H9 (cell line): ENCODE results near the gene AURKB. TPM values are rescaled to one million over a fixed set of nuclear protein-coding genes. Genes with fewer than 3 reads are reported as not detected.

ENCODE experiments used
- DNase-seq: peaks from one replicate; pipeline ENCODE4 v3.0.0-alpha.2; 2017
- H2AFZ ChIP-seq: one replicate; pipeline ENCODE4 v1.6.1; 2013; ENCODE audit warnings: mild to moderate bottlenecking, low read length, control low read depth, moderate library complexity
- H2AK5ac ChIP-seq: 2 replicates; pipeline ENCODE4 v1.6.1; 2013; ENCODE audit warnings: low read length, control low read depth, mixed read lengths; ENCODE audit not compliant: insufficient read length
- H2BK120ac ChIP-seq: one replicate; pipeline ENCODE4 v1.6.1; 2013; ENCODE audit warnings: low read depth, mild to moderate bottlenecking, low read length, control low read depth, inconsistent platforms; ENCODE audit not compliant: poor library complexity, severe bottlenecking
- H2BK12ac ChIP-seq: 2 replicates; pipeline ENCODE4 v1.6.1; 2013; ENCODE audit warnings: low read length, control low read depth, mixed read lengths, low read depth; ENCODE audit not compliant: insufficient read length
- H2BK15ac ChIP-seq: 2 replicates; pipeline ENCODE4 v1.6.1; 2013; ENCODE audit warnings: low read depth, low read length, control low read depth
- H2BK20ac ChIP-seq: one replicate; pipeline ENCODE4 v1.6.1; 2013; ENCODE audit warnings: low read depth, mild to moderate bottlenecking, low read length, control low read depth, inconsistent platforms; ENCODE audit not compliant: poor library complexity, severe bottlenecking
- H2BK5ac ChIP-seq: 2 replicates; pipeline ENCODE4 v1.6.1; 2013; ENCODE audit warnings: low read length, control low read depth, mixed read lengths; ENCODE audit not compliant: insufficient read length
- H3K14ac ChIP-seq: 2 replicates; pipeline ENCODE4 v1.6.1; 2013; ENCODE audit warnings: low read length, control low read depth; ENCODE audit not compliant: insufficient read depth
- H3K18ac ChIP-seq: 2 replicates; pipeline ENCODE4 v1.6.1; 2013; ENCODE audit warnings: low read depth, mild to moderate bottlenecking, mixed read lengths, low read length, control low read depth; ENCODE audit not compliant: insufficient read length
- H3K23ac ChIP-seq: 2 replicates; pipeline ENCODE4 v1.6.1; 2013; ENCODE audit warnings: low read length, control low read depth, mixed read lengths, low read depth; ENCODE audit not compliant: insufficient read length
- H3K23me2 ChIP-seq: 2 replicates; pipeline ENCODE4 v1.6.1; 2013; ENCODE audit warnings: low read depth, mild to moderate bottlenecking, mixed read lengths, low read length, control low read depth; ENCODE audit not compliant: insufficient read length, poor library complexity, severe bottlenecking
- H3K27ac ChIP-seq: 2 replicates; pipeline ENCODE4 v1.5.1; 2013; ENCODE audit warnings: low read length, control low read depth, mixed read lengths, low read depth; ENCODE audit not compliant: insufficient read length
- H3K27me3 ChIP-seq: 2 replicates; pipeline ENCODE4 v1.6.1; 2013; ENCODE audit warnings: low read length, control low read depth, inconsistent platforms; ENCODE audit not compliant: insufficient read depth
- H3K4ac ChIP-seq: 2 replicates; pipeline ENCODE4 v1.6.1; 2013; ENCODE audit warnings: low read depth, mild to moderate bottlenecking, control low read depth, inconsistent platforms, low read length, moderate library complexity
- H3K4me1 ChIP-seq: 2 replicates; pipeline ENCODE4 v1.6.1; 2013; ENCODE audit warnings: low read length, control low read depth, inconsistent platforms; ENCODE audit not compliant: insufficient read depth
- H3K4me2 ChIP-seq: 2 replicates; pipeline ENCODE4 v1.6.1; 2013; ENCODE audit warnings: low read length, control low read depth, mixed read lengths; ENCODE audit not compliant: insufficient read length, insufficient read depth
- H3K56ac ChIP-seq: 2 replicates; pipeline ENCODE4 v1.6.1; 2013; ENCODE audit warnings: low read depth, mild to moderate bottlenecking, mixed read lengths, low read length, control low read depth; ENCODE audit not compliant: insufficient read length
- H3K79me1 ChIP-seq: 2 replicates; pipeline ENCODE4 v1.6.1; 2013; ENCODE audit warnings: low read depth, mild to moderate bottlenecking, moderate library complexity, low read length, control low read depth, inconsistent platforms; ENCODE audit not compliant: insufficient read depth, poor library complexity, severe bottlenecking
- H3K79me2 ChIP-seq: 2 replicates; pipeline ENCODE4 v1.6.1; 2013; ENCODE audit warnings: low read length, control low read depth, inconsistent platforms; ENCODE audit not compliant: insufficient read depth
- H3K9ac ChIP-seq: 2 replicates; pipeline ENCODE4 v1.6.1; 2013; ENCODE audit warnings: low read length, control low read depth, mixed read lengths; ENCODE audit not compliant: insufficient read length; ENCODE audit errors: extremely low read depth
- H3K9me3 ChIP-seq: one replicate; pipeline ENCODE4 v1.6.1; 2013; ENCODE audit warnings: low read depth, low read length, inconsistent platforms; ENCODE audit not compliant: control insufficient read depth
- H3T11ph ChIP-seq: one replicate; pipeline ENCODE4 v1.6.1; 2013; ENCODE audit warnings: mild to moderate bottlenecking, low read length, control low read depth, inconsistent platforms
- H4K20me1 ChIP-seq: one replicate; pipeline ENCODE4 v1.6.1; 2013; ENCODE audit not compliant: control insufficient read depth, insufficient read length, insufficient read depth
- H4K5ac ChIP-seq: 2 replicates; pipeline ENCODE4 v1.6.1; 2013; ENCODE audit warnings: low read depth, mild to moderate bottlenecking, mixed read lengths, low read length, control low read depth; ENCODE audit not compliant: insufficient read length
- H4K8ac ChIP-seq: replicated peaks from 2 replicates; pipeline ENCODE4 v1.6.1; 2013; ENCODE audit warnings: low read length, control low read depth, mixed read lengths, low read depth; ENCODE audit not compliant: insufficient read length
- H4K91ac ChIP-seq: 2 replicates; pipeline ENCODE4 v1.6.1; 2013; ENCODE audit warnings: low read depth, mild to moderate bottlenecking, moderate library complexity, mixed read lengths, low read length, control low read depth; ENCODE audit not compliant: insufficient read length
- H3K27ac Mint-ChIP-seq, 3 experiments: 2 replicates in 2 of 3; 3 replicates in 1 of 3; pipeline ENCODE4 v1.8.0; 2020 to 2021; ENCODE audit warnings: mixed read lengths in 3 of 3, mild to moderate bottlenecking in 1 of 3, moderate library complexity in 1 of 3
- H3K27me3 Mint-ChIP-seq: 2 replicates; pipeline ENCODE4 v1.8.0; 2021; ENCODE audit warnings: low read depth, mild to moderate bottlenecking, moderate library complexity, mixed read lengths
- H3K36me3 Mint-ChIP-seq, 3 experiments: 2 replicates in 2 of 3; 3 replicates in 1 of 3; pipeline ENCODE4 v1.8.0; 2020 to 2021; ENCODE audit warnings: low read depth in 3 of 3, mixed read lengths in 3 of 3; ENCODE audit not compliant: insufficient read depth in 1 of 3
- H3K4me1 Mint-ChIP-seq, 2 experiments: 2 replicates each; pipeline ENCODE4 v1.8.0; 2020; ENCODE audit warnings: mixed read lengths in 2 of 2
- H3K4me3 Mint-ChIP-seq, 2 experiments: 2 replicates in 1 of 2; 3 replicates in 1 of 2; pipeline ENCODE4 v1.8.0; 2020 to 2021; ENCODE audit warnings: mild to moderate bottlenecking in 2 of 2, mixed read lengths in 2 of 2, moderate library complexity in 1 of 2
- H3K9me3 Mint-ChIP-seq, 2 experiments: 2 replicates in 1 of 2; 3 replicates in 1 of 2; pipeline ENCODE4 v1.8.0; 2020; ENCODE audit warnings: mild to moderate bottlenecking in 2 of 2, mixed read lengths in 2 of 2, moderate library complexity in 1 of 2
- CTCF ChIP-seq: fragments of 200-600 bp; sonication (generic); conservative IDR thresholded peaks from 3 replicates; pipeline ENCODE4 v1.8.0; 2021; ENCODE audit warnings: antibody characterized with exemption, mild to moderate bottlenecking
- WGBS: extraction: QIAGEN DNeasy Blood & Tissue Kit; methylation state at CpG from one replicate; pipeline ENCODE4 v1.1.7; 2013; ENCODE audit warnings: missing lambda C conversion rate, low lambda C conversion rate, mixed read lengths; ENCODE audit not compliant: insufficient read length; ENCODE audit errors: extremely low coverage; 5-methylcytosine and 5-hydroxymethylcytosine counted together
- total RNA-seq: library from RNA; stranded (reverse); gene quantifications from 2 replicates; pipeline ENCODE4 v1.2.1, GENCODE V29; 2021

Gene AURKB
- total RNA-seq, 1 experiment from 2014 or later: 171 TPM

DNA sequence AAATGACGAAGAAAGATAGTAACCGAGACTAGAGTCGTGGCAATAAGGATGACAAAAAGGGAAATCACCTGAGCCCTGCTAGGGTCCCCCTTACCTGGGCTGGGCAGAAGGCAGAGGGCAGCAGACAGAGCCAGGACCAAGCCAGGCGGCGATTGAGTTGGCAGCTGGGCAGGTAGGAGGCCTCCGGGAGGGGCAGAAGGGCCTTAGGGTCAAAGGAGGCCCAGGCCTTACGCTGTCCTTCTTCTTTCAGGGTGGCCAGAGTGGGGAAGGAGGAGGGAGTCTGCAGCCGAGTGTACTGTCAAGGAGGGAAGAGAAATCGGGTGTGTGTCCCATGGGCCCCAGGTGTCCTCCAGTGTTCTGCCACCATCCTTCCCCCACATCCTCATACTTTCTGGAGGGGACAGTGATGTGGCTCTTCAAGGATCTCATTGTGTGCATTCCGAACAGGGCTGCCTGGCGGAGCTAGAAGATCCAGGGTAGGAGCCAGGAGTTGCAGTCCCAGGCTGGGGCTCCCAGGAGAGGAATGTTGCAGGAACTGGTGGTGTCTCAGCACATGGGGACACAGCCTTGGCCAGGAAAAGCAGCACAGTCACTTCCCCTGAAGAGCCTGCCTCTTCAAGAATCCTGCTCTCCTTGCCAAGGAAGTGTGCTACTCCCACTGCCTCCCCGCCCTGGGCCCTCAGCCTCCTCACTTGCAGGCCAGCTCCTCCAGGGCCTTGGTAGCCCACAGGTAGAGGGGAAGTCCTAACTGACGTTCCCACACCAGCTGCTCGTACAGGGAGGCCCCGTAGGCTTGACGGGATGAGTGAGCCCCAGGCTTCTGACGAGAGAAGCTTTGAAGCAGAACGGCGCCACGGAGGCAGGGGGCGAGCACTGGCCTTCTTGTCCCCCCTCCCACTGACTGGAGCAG, 24.2 kb upstream of the AURKB start:
- Histone ChIP-seq H2AK5ac (no peak overlapping the region), H4K5ac (no peak overlapping the region), H4K20me1 (no peaks in the 10 kb centered on the region), H3K4me1 (no peaks in the 10 kb centered on the region), H3K4ac (no peak overlapping the region), H3K9ac (no peak overlapping the region), H3K27ac (no peak overlapping the region), H3K23ac (no peak overlapping the region), H3K14ac (no peak overlapping the region), H3T11ph (no peak overlapping the region), H4K91ac (no peak overlapping the region), H2BK120ac (no peak overlapping the region), H2BK12ac (no peak overlapping the region), H3K4me2 (no peak overlapping the region), H3K56ac (no peak overlapping the region), H2AFZ (no peak overlapping the region), H3K23me2 (no peaks in the 10 kb centered on the region), H2BK5ac (no peak overlapping the region), H3K27me3 (no peaks in the 10 kb centered on the region), H3K18ac (no peak overlapping the region), H2BK20ac (no peak overlapping the region), H3K9me3 (no peaks in the 10 kb centered on the region), H2BK15ac (no peak overlapping the region), H3K79me1 (no peaks in the 10 kb centered on the region), H3K79me2 (no peaks in the 10 kb centered on the region), H4K8ac (no peak overlapping the region)
- no peak for DNase-seq
- WGBS: no CpG with 5 or more reads among the region's 21 CpGs
- Mint-ChIP-seq H3K9me3 (no peaks in the 10 kb centered on the region), H3K36me3 (peaks cover 48 to 87% (median 86%) of the 10 kb centered on the region in 3 experiments), H3K27me3 (no peaks in the 10 kb centered on the region), H3K27ac (no peak overlapping the region), H3K4me1 (no peaks in the 10 kb centered on the region), H3K4me3 (no peak overlapping the region)
- TF ChIP-seq CTCF: no peak
